IMR-90 (cell line): ENCODE measurements around the gene TLL1. TPM values are rescaled to one million over a fixed set of nuclear protein-coding genes. Genes with fewer than 3 reads are reported as not detected.

ENCODE experiments used
- ATAC-seq: fragments of 200-7000 bp; cut with Tn5 transposase; 2 replicates; pipeline ENCODE4 v1.9.1; 2020; ENCODE audit warnings: low read depth, mild to moderate bottlenecking, moderate library complexity
- BruUV-seq: library from RNA; stranded (reverse); fragments of 400-500 nt; replicated peaks from 2 replicates; lab custom pipeline; 2021; lab: Mats Ljungman, UMichigan
- CTCF ChIA-PET: fragments of 300-600 bp; formaldehyde crosslinking; extraction: SDS; loops from one replicate; lab custom pipeline; 2021; ENCODE audit warnings: antibody characterized with exemption; lab: Yijun Ruan, JAX
- POLR2A ChIA-PET: fragments of 300-600 bp; sonication (Branson Sonifier 250); formaldehyde crosslinking; loops from one replicate; lab custom pipeline; 2022; ENCODE audit warnings: antibody characterized with exemption; ENCODE audit not compliant: unreplicated experiment; lab: Charles Lee
- DNase-seq: peaks from one replicate; pipeline ENCODE4 v3.0.0; 2013
- H2AFZ ChIP-seq: replicated peaks from 2 replicates; pipeline ENCODE3; 2013; ENCODE audit warnings: low read length, mild to moderate bottlenecking; ENCODE audit not compliant: poor library complexity
- H2AK5ac ChIP-seq: 2 replicates; pipeline ENCODE4 v1.6.1; 2013; ENCODE audit warnings: low read depth, low read length, inconsistent platforms
- H2AK9ac ChIP-seq: replicated peaks from 2 replicates; pipeline ENCODE3; 2013; ENCODE audit warnings: mild to moderate bottlenecking, low read depth, low read length, moderate library complexity; ENCODE audit not compliant: poor library complexity
- H2BK120ac ChIP-seq: 2 replicates; pipeline ENCODE4 v1.6.1; 2013; ENCODE audit warnings: low read depth, low read length, inconsistent platforms
- H2BK15ac ChIP-seq: 3 replicates; pipeline ENCODE4 v1.6.1; 2013; ENCODE audit warnings: low read depth, low read length, inconsistent platforms
- H2BK20ac ChIP-seq: 2 replicates; pipeline ENCODE4 v1.6.1; 2013; ENCODE audit warnings: low read depth, mild to moderate bottlenecking, inconsistent platforms, low read length, moderate library complexity
- H2BK5ac ChIP-seq: 2 replicates; pipeline ENCODE4 v1.6.1; 2013; ENCODE audit warnings: mild to moderate bottlenecking, low read depth, low read length, inconsistent platforms; ENCODE audit not compliant: poor library complexity, severe bottlenecking
- H3K14ac ChIP-seq: replicated peaks from 2 replicates; pipeline ENCODE4 v1.6.1; 2013; ENCODE audit warnings: low read depth, low read length, inconsistent platforms
- H3K18ac ChIP-seq: 2 replicates; pipeline ENCODE4 v1.6.1; 2013; ENCODE audit warnings: low read depth, low read length, control low read depth
- H3K23ac ChIP-seq: 2 replicates; pipeline ENCODE4 v1.6.1; 2013; ENCODE audit warnings: low read depth, low read length, inconsistent platforms
- H3K27ac ChIP-seq: 2 replicates; pipeline ENCODE4 v1.5.1; 2013; ENCODE audit warnings: mild to moderate bottlenecking, control low read depth, low read length; ENCODE audit not compliant: insufficient read depth
- H3K27me3 ChIP-seq: 2 replicates; pipeline ENCODE4 v1.6.1; 2013; ENCODE audit warnings: low read length; ENCODE audit not compliant: control insufficient read depth, insufficient read depth
- H3K36me3 ChIP-seq: 2 replicates; pipeline ENCODE4 v1.6.1; 2013; ENCODE audit warnings: low read length, mixed read lengths; ENCODE audit not compliant: control insufficient read depth, insufficient read depth
- H3K4ac ChIP-seq: 2 replicates; pipeline ENCODE4 v1.6.1; 2013; ENCODE audit warnings: low read depth, low read length, inconsistent platforms
- H3K4me1 ChIP-seq: 2 replicates; pipeline ENCODE4 v1.6.1; 2013; ENCODE audit warnings: low read length, mixed read lengths; ENCODE audit not compliant: control insufficient read depth, insufficient read depth
- H3K4me2 ChIP-seq: 2 replicates; pipeline ENCODE4 v1.6.1; 2013; ENCODE audit warnings: low read depth, mild to moderate bottlenecking, control low read depth, low read length, moderate library complexity
- H3K4me3 ChIP-seq: 2 replicates; pipeline ENCODE4 v1.5.1; 2013; ENCODE audit warnings: low read depth, mild to moderate bottlenecking, control low read depth, low read length, moderate library complexity; ENCODE audit not compliant: insufficient read depth
- H3K56ac ChIP-seq: 2 replicates; pipeline ENCODE4 v1.6.1; 2013; ENCODE audit warnings: low read length, inconsistent platforms; ENCODE audit not compliant: insufficient read depth; ENCODE audit errors: extremely low read depth
- H3K79me1 ChIP-seq, 2 experiments: 2 replicates each; pipeline ENCODE4 v1.6.1; 2013; ENCODE audit warnings: low read length in 2 of 2, inconsistent platforms in 1 of 2, low read depth in 1 of 2
- H3K9ac ChIP-seq: 2 replicates; pipeline ENCODE4 v1.6.1; 2013; ENCODE audit warnings: low read depth, low read length, control low read depth
- H3K9me1 ChIP-seq: 2 replicates; pipeline ENCODE4 v1.6.1; 2013; ENCODE audit warnings: low read length, inconsistent platforms; ENCODE audit not compliant: insufficient read depth
- H3K9me3 ChIP-seq: 2 replicates; pipeline ENCODE4 v1.6.1; 2013; ENCODE audit warnings: low read length; ENCODE audit not compliant: control insufficient read depth, insufficient read depth
- H4K20me1 ChIP-seq: 2 replicates; pipeline ENCODE4 v1.6.1; 2013; ENCODE audit warnings: low read length, inconsistent platforms; ENCODE audit not compliant: insufficient read depth
- H4K5ac ChIP-seq: 2 replicates; pipeline ENCODE4 v1.6.1; 2013; ENCODE audit warnings: mild to moderate bottlenecking, low read depth, low read length, control low read depth
- H4K8ac ChIP-seq, 2 experiments: 2 replicates each; pipeline ENCODE4 v1.6.1; 2013; ENCODE audit warnings: low read depth in 2 of 2, low read length in 2 of 2, control low read depth in 1 of 2, inconsistent platforms in 1 of 2
- H4K91ac ChIP-seq: 2 replicates; pipeline ENCODE4 v1.6.1; 2013; ENCODE audit warnings: low read depth, low read length, inconsistent platforms; ENCODE audit not compliant: insufficient read depth
- BHLHE40 ChIP-seq: fragments of 150-350 bp; IDR thresholded peaks from 2 replicates; pipeline ENCODE4 v1.6.1; 2016; ENCODE audit warnings: mild to moderate bottlenecking, low read depth, low read length
- CEBPB ChIP-seq: IDR thresholded peaks from 2 replicates; pipeline ENCODE4 v1.6.1; 2012; ENCODE audit warnings: low read depth, low read length, improper control_type of control experiment
- CHD1 ChIP-seq: IDR thresholded peaks from 2 replicates; pipeline ENCODE4 v1.6.1; 2012; ENCODE audit warnings: low read depth, low read length, improper control_type of control experiment
- FOS ChIP-seq: fragments of 150-350 bp; IDR thresholded peaks from 2 replicates; pipeline ENCODE4 v1.6.1; 2016; ENCODE audit warnings: low read depth, low read length
- MAFK ChIP-seq: IDR thresholded peaks from 2 replicates; pipeline ENCODE4 v1.6.1; 2012; ENCODE audit warnings: low read depth, low read length, improper control_type of control experiment
- MAZ ChIP-seq: IDR thresholded peaks from 2 replicates; pipeline ENCODE4 v1.6.1; 2012; ENCODE audit warnings: low read depth, mild to moderate bottlenecking, low read length, improper control_type of control experiment, moderate library complexity, borderline replicate concordance
- MXI1 ChIP-seq: IDR thresholded peaks from 2 replicates; pipeline ENCODE4 v1.6.1; 2012; ENCODE audit warnings: low read depth, mild to moderate bottlenecking, low read length, moderate library complexity, borderline replicate concordance
- NFE2L2 ChIP-seq: fragments of 150-350 bp; IDR thresholded peaks from 2 replicates; pipeline ENCODE4 v1.6.1; 2016; ENCODE audit warnings: low read depth, mild to moderate bottlenecking, low read length
- POLR2A ChIP-seq: IDR thresholded peaks from 2 replicates; pipeline ENCODE4 v1.6.1; 2012; ENCODE audit warnings: mild to moderate bottlenecking, low read depth, low read length
- RAD21 ChIP-seq: IDR thresholded peaks from 2 replicates; pipeline ENCODE4 v1.6.1; 2012; ENCODE audit warnings: low read length, improper control_type of control experiment
- RCOR1 ChIP-seq: IDR thresholded peaks from 2 replicates; pipeline ENCODE4 v1.6.1; 2012; ENCODE audit warnings: mild to moderate bottlenecking, low read length, improper control_type of control experiment; ENCODE audit not compliant: insufficient replicate concordance
- RFX5 ChIP-seq: IDR thresholded peaks from 2 replicates; pipeline ENCODE4 v1.8.0; 2012; ENCODE audit warnings: low read depth, mild to moderate bottlenecking, low read length, moderate library complexity
- SMC3 ChIP-seq: fragments of 150-350 bp; IDR thresholded peaks from 2 replicates; pipeline ENCODE4 v1.6.1; 2016; ENCODE audit warnings: low read depth, mild to moderate bottlenecking, antibody characterized with exemption, low read length, moderate library complexity
- USF2 ChIP-seq: fragments of 150-350 bp; IDR thresholded peaks from 2 replicates; pipeline ENCODE4 v1.6.1; 2017; ENCODE audit warnings: mild to moderate bottlenecking, antibody characterized with exemption, low read length, low read depth
- WGBS, 2 experiments: methylation state at CpG; one replicate each; pipeline versions ENCODE4 v1.1.5 to v1.1.7; 2013; ENCODE audit warnings: missing lambda C conversion rate in 2 of 2; ENCODE audit not compliant: insufficient read length in 1 of 2; ENCODE audit errors: extremely low coverage in 2 of 2; 5-methylcytosine and 5-hydroxymethylcytosine counted together
- dilution Hi-C: fragments of 300-500 bp; cut with HindIII; formaldehyde crosslinking; loops from one replicate; pipeline ENCODE4 v1.14.3; 2018; ENCODE audit warnings: low sequenced_read_pairs; ENCODE audit not compliant: unreplicated experiment
- in situ Hi-C: fragments of 300-500 bp; cut with MboI; formaldehyde crosslinking; loops from 3 replicates; pipeline ENCODE4 v1.14.3; 2019; ENCODE audit warnings: low sequenced_read_pairs, inconsistent platforms, mixed read lengths
- intact Hi-C: fragments of 100-400 bp; cut with micrococcal nuclease; formaldehyde crosslinking; loops from 2 replicates; pipeline ENCODE4 v1.10.0; 2022
- polyA plus RNA-seq, 3 experiments: library from polyadenylated mRNA; depleted of rRNA; stranded (reverse); fragments of >200 nt; gene quantifications; 2 replicates each; pipeline ENCODE4 v1.2.3, GENCODE V29; 2012; ENCODE audit warnings: low replicate concordance in 1 of 3
- total RNA-seq: library from RNA; depleted of rRNA; stranded (reverse); fragments of >200 nt; gene quantifications from 2 replicates; pipeline ENCODE4 v1.2.3, GENCODE V29; 2012
- TF ChIP-seq, protein P1 (sequence below): conservative IDR thresholded peaks from 2 replicates; pipeline ENCODE4 v1.5.1; 2012; ENCODE audit warnings: mild to moderate bottlenecking, low read depth, low read length, improper control_type of control experiment
- TF ChIP-seq, protein P2 (sequence below): fragments of 150-350 bp; IDR thresholded peaks from 2 replicates; pipeline ENCODE4 v1.6.1; 2016; ENCODE audit warnings: low read depth, mild to moderate bottlenecking, low read length, moderate library complexity, borderline replicate concordance

The TLL1 gene
- total and polyA plus RNA-seq, 2 of the 4 experiments (the other 2 are of a cell fraction) = not detected

GRCh38 chr4:165970703-165971420, 97.8 kb downstream of the TLL1 start:
- no peak overlapping the region for H3K27ac ChIP-seq
- no peak overlapping the region for H4K91ac ChIP-seq
- H3K23ac ChIP-seq = no peak overlapping the region
- POLR2A ChIA-PET = no interaction called here
- dilution Hi-C loops = no loop called here
- H4K8ac ChIP-seq = no peak overlapping the region
- H3K9ac ChIP-seq = no peak overlapping the region
- H4K20me1 ChIP-seq = no peaks in the 10 kb centered on the region
- H3K4me3 ChIP-seq = no peak overlapping the region
- no peak overlapping the region for H2AK9ac ChIP-seq
- ATAC-seq (no peak), DNase-seq (no peak)
- H3K27me3 ChIP-seq = no peaks in the 10 kb centered on the region
- in situ Hi-C loops = no loop called here
- no peak overlapping the region for H3K4me2 ChIP-seq
- CTCF ChIA-PET = no interaction called here
- H3K36me3 ChIP-seq = no peaks in the 10 kb centered on the region
- no peaks in the 10 kb centered on the region for H3K4me1 ChIP-seq
- no peak overlapping the region for H4K5ac ChIP-seq
- H3K18ac ChIP-seq = no peak overlapping the region
- 43% methylated on average over 1 of the region's 4 CpGs; no CpG with 5 or more reads in 1 of the 2 experiments for WGBS, 2 experiments
- H3K79me1 ChIP-seq = no peaks in the 10 kb centered on the region
- H2BK5ac ChIP-seq = no peak overlapping the region
- H3K9me3 ChIP-seq = peaks cover 12% of the 10 kb centered on the region
- no TSS peak for BruUV-seq
- H2AK5ac ChIP-seq = no peak overlapping the region
- H3K56ac ChIP-seq = no peak overlapping the region
- H2AFZ ChIP-seq = no peak overlapping the region
- H3K14ac ChIP-seq = no peak overlapping the region
- no peaks in the 10 kb centered on the region for H3K9me1 ChIP-seq
- TF ChIP-seq MXI1 (no peak), FOS (no peak), RAD21 (no peak), BHLHE40 (no peak), SMC3 (no peak), CEBPB (no peak), RFX5 (no peak), POLR2A (no peak), RCOR1 (no peak), CHD1 (no peak), USF2 (no peak), NFE2L2 (no peak), MAFK (no peak), MAZ (no peak)
- TF ChIP-seq, protein P1, sequence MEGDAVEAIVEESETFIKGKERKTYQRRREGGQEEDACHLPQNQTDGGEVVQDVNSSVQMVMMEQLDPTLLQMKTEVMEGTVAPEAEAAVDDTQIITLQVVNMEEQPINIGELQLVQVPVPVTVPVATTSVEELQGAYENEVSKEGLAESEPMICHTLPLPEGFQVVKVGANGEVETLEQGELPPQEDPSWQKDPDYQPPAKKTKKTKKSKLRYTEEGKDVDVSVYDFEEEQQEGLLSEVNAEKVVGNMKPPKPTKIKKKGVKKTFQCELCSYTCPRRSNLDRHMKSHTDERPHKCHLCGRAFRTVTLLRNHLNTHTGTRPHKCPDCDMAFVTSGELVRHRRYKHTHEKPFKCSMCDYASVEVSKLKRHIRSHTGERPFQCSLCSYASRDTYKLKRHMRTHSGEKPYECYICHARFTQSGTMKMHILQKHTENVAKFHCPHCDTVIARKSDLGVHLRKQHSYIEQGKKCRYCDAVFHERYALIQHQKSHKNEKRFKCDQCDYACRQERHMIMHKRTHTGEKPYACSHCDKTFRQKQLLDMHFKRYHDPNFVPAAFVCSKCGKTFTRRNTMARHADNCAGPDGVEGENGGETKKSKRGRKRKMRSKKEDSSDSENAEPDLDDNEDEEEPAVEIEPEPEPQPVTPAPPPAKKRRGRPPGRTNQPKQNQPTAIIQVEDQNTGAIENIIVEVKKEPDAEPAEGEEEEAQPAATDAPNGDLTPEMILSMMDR = no peak
- TF ChIP-seq, protein P2, sequence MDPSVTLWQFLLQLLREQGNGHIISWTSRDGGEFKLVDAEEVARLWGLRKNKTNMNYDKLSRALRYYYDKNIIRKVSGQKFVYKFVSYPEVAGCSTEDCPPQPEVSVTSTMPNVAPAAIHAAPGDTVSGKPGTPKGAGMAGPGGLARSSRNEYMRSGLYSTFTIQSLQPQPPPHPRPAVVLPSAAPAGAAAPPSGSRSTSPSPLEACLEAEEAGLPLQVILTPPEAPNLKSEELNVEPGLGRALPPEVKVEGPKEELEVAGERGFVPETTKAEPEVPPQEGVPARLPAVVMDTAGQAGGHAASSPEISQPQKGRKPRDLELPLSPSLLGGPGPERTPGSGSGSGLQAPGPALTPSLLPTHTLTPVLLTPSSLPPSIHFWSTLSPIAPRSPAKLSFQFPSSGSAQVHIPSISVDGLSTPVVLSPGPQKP = no peak
- intact Hi-C loops = no loop called here
- no peak overlapping the region for H2BK120ac ChIP-seq
- H2BK15ac ChIP-seq = no peak overlapping the region
- no peak overlapping the region for H3K4ac ChIP-seq
- no peak overlapping the region for H2BK20ac ChIP-seq
